Measurements from ENCODE around the gene SWAP70.

Gene SWAP70

DNA sequence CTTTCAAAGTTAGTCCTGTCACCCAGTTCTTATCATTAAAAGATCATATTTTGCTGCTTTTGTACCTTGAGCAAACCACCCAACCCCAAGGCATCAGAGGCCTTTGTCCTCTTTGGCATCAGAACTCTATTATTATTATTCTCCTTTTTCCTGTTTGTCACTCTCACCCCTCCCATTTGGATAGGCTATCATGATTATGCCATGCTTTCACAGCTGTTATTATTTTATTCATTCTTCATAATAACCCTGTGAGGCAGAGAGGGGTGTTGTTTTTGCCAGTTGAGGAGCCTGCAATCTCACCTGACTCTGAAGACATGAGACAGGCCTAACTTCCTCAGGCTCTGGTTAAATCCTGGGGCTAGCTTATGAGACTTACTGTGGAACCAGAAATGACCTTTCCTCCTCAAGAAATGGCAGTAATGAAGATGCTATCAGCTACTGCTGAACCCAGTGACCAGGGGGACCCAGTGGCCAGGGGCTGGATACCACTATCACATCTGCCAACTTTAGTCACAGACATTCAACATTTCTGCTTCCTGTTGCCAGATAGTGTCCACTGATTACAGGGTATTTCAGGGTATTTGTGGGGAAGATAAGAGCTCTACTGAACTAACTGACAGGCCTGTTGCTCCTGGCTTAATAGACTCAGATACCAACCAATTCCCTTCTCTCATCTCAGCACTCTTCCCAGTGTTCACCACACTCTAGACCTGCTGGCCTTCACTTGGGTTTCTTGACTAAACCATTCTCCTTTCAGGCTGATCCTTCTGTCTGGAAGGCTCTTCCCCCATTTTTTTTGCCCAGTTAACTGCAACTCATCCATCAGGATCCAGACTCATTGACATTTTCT lies 11.8 kb upstream of the SWAP70 start:
- DNase-seq (ENCODE audit: low read depth) = no peak

DNA sequence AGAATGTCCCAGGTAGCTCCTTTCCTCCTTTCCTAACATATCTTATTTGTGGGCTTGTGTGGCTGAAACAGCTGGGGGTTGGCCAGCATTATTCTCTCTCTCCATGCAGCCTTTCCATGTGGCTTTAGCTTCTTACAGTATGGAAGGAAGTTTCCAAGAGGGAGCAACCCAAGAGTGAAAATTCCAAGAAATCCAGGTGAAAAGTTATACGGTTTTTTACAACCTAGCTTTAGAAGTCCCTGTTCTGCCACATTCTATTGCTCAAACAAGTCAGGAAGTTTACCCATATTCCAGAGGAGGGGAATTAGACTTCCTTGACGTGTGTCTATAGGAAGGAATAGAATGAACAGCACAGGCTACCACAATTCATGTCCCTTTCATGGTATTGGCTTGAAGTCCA lies 10.0 kb upstream of the SWAP70 start:
- DNase-seq (ENCODE audit: low read depth) = no peak

GRCh38 chr11:9656864-9657263 lies 7.0 kb upstream of the SWAP70 start:
- no peak for DNase-seq (ENCODE audit: low read depth)

DNA sequence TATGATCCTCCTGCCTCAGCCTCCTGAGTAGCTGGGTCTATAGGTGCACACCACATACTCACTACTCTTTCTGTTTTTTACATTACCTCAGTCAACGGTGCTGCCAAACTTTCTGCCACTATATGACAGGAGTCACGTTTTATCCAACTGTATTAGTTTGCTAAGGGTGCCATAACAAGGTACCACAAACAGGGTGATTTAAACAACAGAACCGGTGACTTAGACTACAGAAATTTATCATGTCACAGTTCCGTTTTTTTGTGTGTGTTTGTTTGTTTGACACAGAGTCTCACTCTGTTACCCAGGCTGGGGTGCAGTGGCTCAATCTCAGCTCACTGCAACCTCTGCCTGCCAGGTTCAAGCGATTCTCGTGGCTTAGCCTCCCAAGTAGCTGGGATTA lies 6.3 kb upstream of the SWAP70 start:
- no peak for DNase-seq (ENCODE audit: low read depth)

GRCh38 chr11:9660886-9661285 lies 3.0 kb upstream of the SWAP70 start:
- DNase-seq (ENCODE audit: low read depth) = no peak

DNA sequence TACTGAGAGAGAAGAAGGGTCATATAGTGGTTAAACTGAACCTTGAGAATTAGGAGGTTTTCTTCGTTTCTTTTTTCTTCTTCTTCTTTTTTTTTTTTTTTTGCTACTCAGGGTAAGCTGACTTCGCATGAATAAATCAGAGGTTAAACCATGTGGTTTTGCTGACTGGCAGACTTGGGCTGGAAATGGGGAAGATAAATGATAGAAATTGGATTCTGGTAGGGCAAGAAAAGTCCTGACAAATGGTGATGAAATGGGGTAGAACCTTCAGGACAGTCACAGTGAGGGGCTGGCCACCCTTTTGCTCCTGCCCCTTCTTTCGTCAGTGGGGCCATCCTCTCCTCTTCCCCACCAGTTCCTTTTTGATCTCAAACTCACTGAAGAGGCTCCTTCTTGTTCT lies 1.6 kb upstream of the SWAP70 start:
- DNase-seq (ENCODE audit: low read depth) = no peak

GRCh38 chr11:9664276-9665171 lies 647 bp downstream of the SWAP70 start:
- DNase-seq (ENCODE audit: low read depth) = no peak

DNA sequence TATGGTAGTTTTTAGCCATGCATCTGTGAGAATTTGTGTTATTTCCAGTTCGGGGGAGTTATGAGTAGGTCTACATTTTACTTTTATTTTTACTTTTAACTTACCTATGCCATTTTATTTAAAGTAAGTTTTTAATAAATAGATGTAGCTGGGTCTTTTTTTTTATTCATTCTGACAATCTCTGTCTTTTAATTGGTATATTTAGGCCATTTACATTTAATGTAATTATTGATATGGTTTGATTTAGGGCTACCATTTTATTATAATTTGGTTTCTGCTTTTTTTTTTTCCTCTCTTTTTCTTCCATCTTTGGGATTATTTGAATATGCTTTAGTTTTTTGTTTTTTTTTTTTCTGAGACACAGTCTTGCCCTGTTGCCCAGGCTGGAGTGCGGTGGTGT lies 1.9 kb downstream of the SWAP70 start:
- DNase-seq (ENCODE audit: low read depth) = no peak

- no peak for DNase-seq (ENCODE audit: low read depth)
Measured at GRCh38 chr11:9669954-9670353, 6.1 kb downstream of the SWAP70 start.

GRCh38 chr11:9672288-9672916 lies 8.5 kb downstream of the SWAP70 start:
- DNase-seq (ENCODE audit: low read depth) = no peak

DNA sequence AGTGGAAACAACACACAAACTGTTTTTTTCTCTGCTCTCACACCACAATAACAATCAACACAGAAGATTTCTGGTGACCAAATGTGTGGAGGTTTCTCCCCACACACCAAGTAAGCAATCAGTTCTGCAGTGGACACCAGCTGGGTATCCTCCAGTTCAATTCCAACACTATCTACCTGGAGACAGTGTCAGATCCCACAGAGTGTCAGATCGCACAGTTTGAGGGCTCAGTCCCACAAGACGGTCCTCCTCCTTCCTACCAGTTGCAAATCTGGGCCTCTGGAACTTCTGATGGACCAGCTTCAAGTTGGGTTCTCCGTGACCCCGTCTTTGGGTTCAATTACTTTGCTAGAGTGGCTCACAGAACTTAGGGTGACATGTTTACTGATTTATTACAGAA lies 9.0 kb downstream of the SWAP70 start:
- DNase-seq (ENCODE audit: low read depth) = no peak

DNA sequence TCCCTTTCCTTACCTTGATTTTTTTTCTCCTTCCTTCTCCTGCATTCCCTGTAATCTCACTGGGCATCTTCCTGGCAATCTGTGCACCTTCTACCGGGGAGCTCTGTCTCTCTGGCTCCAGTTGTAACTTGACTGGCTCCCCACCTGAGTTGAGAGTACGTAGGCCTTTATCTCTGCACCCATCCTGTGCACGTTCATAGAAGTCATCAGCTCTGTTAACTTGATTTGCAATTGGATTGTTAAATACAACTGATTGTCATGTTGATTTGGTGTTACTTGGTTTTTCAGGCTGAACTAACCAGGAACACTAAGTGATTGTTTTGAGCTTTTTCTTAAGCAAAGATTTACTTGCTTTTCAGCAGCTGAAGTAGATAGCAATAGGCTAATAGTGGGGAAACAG lies 11.8 kb downstream of the SWAP70 start:
- no peak for DNase-seq (ENCODE audit: low read depth)

DNA sequence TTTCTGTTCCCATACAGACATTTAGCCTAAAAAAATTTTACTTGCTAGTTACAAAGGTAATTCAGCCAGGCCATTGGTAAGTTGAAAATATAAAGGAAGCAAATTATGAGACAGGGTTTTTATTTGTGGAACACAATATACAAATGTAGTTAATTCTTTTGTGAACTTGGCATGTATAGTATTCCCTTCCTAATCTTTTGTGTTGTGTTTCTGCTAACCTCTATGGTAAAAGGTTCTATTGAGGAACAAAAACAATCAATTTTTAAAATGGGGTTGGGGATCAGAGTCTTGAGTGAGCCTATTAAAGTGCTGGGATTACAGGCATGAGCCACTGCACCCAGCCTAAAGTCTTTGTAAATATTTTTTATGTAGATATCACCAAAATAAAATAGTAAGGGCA lies 14.1 kb downstream of the SWAP70 start:
- DNase-seq (ENCODE audit: low read depth) = no peak

DNA sequence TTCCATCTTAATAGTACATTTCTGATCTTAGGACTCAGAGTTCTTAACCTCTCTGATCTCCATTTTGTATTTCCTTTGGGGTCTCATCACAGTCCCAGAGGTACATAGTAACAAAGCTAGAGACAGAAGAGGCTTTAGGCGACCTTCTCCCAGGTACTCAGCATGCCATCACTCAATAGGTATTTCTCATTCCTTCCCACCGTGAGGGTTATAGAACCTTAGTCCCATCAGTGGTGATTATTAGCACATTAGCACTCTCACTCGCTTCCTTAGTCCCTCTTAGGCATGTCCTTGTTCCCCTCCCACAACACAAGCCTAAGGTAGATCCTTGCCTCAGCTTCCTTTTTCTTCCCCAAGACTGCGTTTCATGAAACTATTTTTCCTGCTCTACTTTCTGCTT lies 14.7 kb downstream of the SWAP70 start:
- DNase-seq (ENCODE audit: low read depth) = no peak

DNA sequence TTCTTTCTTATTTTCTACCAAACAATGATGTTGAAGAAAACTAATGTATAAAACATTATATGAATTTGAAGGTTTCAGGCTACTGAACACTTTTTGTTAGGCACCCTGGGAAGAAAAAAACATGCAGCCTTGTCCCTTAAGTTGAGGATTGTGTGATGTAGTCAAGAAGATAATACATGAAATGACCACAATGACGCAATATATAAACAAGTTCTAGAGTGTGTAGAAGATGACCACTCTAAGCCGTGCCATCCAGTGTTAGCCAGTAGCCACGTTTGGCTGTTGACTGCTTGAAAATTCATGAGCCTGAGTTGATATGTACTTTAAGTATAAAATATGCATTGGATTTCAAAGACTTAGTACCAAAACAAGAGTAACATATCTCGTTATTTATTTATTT lies 16.2 kb downstream of the SWAP70 start:
- no peak for DNase-seq (ENCODE audit: low read depth)

- DNase-seq (ENCODE audit: low read depth) = no peak
Measured at GRCh38 chr11:9681583-9682372, 17.9 kb downstream of the SWAP70 start.

- no peak for DNase-seq (ENCODE audit: low read depth)
Measured at GRCh38 chr11:9687711-9688477, 24.0 kb downstream of the SWAP70 start.

GRCh38 chr11:9688716-9689511 lies 25.0 kb downstream of the SWAP70 start:
- DNase-seq (ENCODE audit: low read depth) = peak; percentile 38

GRCh38 chr11:9689721-9690120 lies 25.8 kb downstream of the SWAP70 start:
- DNase-seq (ENCODE audit: low read depth) = no peak

GRCh38 chr11:9691865-9692264 lies 28.0 kb downstream of the SWAP70 start:
- DNase-seq (ENCODE audit: low read depth) = no peak
